Ovary (tissue), 9 donors: Measurements from ENCODE around the gene ABHD16A. TPM values are rescaled to one million over a fixed set of nuclear protein-coding genes. Genes with fewer than 3 reads are reported as not detected.

ENCODE experiments used
- DNase-seq, 5 donors: peaks; one replicate each; pipeline ENCODE4 v3.0.0-alpha.2; 2019 to 2020
- H3K27ac ChIP-seq, 2 donors: fragments of 200-600 bp; one replicate each; pipeline versions ENCODE4 v1.5.1 to v1.8.0; 2019 to 2022
- H3K27me3 ChIP-seq: fragments of 200-600 bp; one replicate; pipeline ENCODE4 v1.8.0; 2022
- H3K36me3 ChIP-seq: fragments of 200-600 bp; sonication (generic); one replicate; pipeline ENCODE4 v1.5.1; 2019
- H3K4me1 ChIP-seq: one replicate; pipeline ENCODE4 v1.8.1; 2013; ENCODE audit warnings: mild to moderate bottlenecking, moderate library complexity; ENCODE audit not compliant: insufficient read depth
- H3K4me3 ChIP-seq: fragments of 200-600 bp; sonication (generic); one replicate; pipeline ENCODE4 v1.5.1; 2017
- H3K9me3 ChIP-seq, 2 donors: fragments of 200-600 bp in 1 of 2; sonication (generic) in 1 of 2; one replicate each; pipeline versions ENCODE4 v1.5.1 to v1.8.1; 2013 to 2019; ENCODE audit warnings: mild to moderate bottlenecking in 1 of 2, moderate library complexity in 1 of 2
- EP300 ChIP-seq: sonication (generic); formaldehyde crosslinking; IDR thresholded peaks from one replicate; pipeline ENCODE4 v1.6.1; 2017; ENCODE audit warnings: antibody characterized with exemption
- POLR2A ChIP-seq: fragments of 450-650 bp; IDR thresholded peaks from one replicate; pipeline ENCODE4 v1.6.1; 2017; ENCODE audit warnings: antibody characterized with exemption, mild to moderate bottlenecking, moderate library complexity
- WGBS, 3 donors: extraction: QIAGEN DNeasy Blood & Tissue Kit in 1 of 3; methylation state at CpG; one replicate each; pipeline versions ENCODE4 v1.1.5 to v1.1.7; 2013 to 2017; 5-methylcytosine and 5-hydroxymethylcytosine counted together
- intact Hi-C, 4 donors: fragments of 100-400 bp; cut with DNase I; formaldehyde crosslinking; loops; one replicate each; pipeline versions ENCODE4 v1.11.0 to v1.15.1; 2022 to 2023
- polyA plus RNA-seq, 2 donors: library from polyadenylated mRNA; stranded (reverse); fragments of 200-250 nt in 1 of 2; fragments of 350-450 nt in 1 of 2; fragmentation: Illumina TruSeq in 1 of 2; extraction: RNeasy Lipid Tissue Mini Kit (QIAGEN cat#74804) in 1 of 2; gene quantifications; one replicate each; pipeline ENCODE4 v1.2.3, GENCODE V29; 2013 to 2014
- total RNA-seq, 7 donors: library from RNA; depleted of rRNA in 2 of 7; stranded (reverse); fragments of >200 nt in 2 of 7; fragmentation: NEBNext Ultra II Directional in 3 of 7; extraction: Animal tissue kit (Norgen Biotek cat#: 25700) in 3 of 7; gene quantifications; one replicate each; pipeline versions ENCODE4 v1.1.0 to v1.2.4, GENCODE V29; 2016 to 2023
- TF ChIP-seq, protein P1 (sequence below), 3 donors: fragments of 450-650 bp in 2 of 3; fragments of 200-600 bp in 1 of 3; IDR thresholded peaks; one replicate each; pipeline versions ENCODE4 v1.5.1 to v1.8.0; 2016 to 2022; ENCODE audit warnings: antibody characterized with exemption in 3 of 3, mild to moderate bottlenecking in 1 of 3
- donor health status: DM: no; HTN: no; CAD: no; lungs with moderate emphysema.
- donor health status: DM: no; HTN: no; CAD: no.
- donor health status: Bipolar disorder and iron deficiency.
- donor health status: DM: yes; HTN: yes; CAD: no.
- donor health status: DM: no; HTN: no; CAD: no.
- donor health status: DM: yes; HTN: yes; CAD: no.

Gene ABHD16A
- total and polyA plus RNA-seq, 9 donors = 25.4 to 60.4 (median 36.7) TPM

DNA sequence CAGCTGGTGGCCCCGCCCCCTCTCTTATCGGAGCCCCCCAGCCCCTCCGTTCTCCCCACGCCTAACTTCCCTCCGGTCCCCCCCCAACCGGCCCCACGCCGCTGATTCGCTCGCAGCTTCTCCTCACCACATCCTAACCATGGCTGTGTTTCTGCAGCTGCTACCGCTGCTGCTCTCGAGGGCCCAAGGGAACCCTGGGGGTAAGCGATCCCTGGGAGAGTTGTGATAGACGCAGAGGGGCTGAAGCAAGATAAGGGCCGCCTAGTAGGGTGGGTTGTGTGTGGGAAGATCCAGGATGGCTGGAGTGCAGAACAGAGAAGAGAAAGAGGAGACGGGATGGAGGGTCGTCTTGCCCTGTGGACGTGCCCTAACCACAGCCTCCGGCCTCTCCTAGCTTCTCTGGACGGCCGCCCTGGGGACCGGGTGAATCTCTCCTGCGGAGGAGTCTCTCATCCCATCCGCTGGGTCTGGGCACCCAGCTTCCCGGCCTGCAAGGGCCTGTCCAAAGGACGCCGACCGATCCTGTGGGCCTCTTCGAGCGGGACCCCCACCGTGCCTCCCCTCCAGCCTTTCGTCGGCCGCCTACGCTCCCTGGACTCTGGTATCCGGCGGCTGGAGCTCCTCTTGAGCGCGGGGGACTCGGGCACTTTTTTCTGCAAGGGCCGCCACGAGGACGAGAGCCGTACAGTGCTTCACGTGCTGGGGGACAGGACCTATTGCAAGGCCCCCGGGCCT, 20.3 kb upstream of the ABHD16A start, which contains the start of gene MPIG6B:
Gene MPIG6B (plus strand): TSS at position 129 of the 735 bp plus-strand sequence. CDS start 11 bp downstream, at position 140.
- DNase-seq = no peak
- TF ChIP-seq EP300 (no peak), POLR2A (no peak)
- TF ChIP-seq, protein P1, sequence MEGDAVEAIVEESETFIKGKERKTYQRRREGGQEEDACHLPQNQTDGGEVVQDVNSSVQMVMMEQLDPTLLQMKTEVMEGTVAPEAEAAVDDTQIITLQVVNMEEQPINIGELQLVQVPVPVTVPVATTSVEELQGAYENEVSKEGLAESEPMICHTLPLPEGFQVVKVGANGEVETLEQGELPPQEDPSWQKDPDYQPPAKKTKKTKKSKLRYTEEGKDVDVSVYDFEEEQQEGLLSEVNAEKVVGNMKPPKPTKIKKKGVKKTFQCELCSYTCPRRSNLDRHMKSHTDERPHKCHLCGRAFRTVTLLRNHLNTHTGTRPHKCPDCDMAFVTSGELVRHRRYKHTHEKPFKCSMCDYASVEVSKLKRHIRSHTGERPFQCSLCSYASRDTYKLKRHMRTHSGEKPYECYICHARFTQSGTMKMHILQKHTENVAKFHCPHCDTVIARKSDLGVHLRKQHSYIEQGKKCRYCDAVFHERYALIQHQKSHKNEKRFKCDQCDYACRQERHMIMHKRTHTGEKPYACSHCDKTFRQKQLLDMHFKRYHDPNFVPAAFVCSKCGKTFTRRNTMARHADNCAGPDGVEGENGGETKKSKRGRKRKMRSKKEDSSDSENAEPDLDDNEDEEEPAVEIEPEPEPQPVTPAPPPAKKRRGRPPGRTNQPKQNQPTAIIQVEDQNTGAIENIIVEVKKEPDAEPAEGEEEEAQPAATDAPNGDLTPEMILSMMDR (IDR thresholded peaks at IDR 0.05) = no peak
- Histone ChIP-seq H3K4me1 (peaks cover 2% of the 10 kb centered on the region), H3K27ac (no peak within 1 kb of the TSS), H3K27me3 (no peaks in the 10 kb centered on the region), H3K36me3 (no peaks in the 10 kb centered on the region), H3K9me3 (no peaks in the 10 kb centered on the region), H3K4me3 (no peak within 1 kb of the TSS)
- intact Hi-C loops = loop anchor here in 2 of 4 donors (2.0 to 10.0 kb wide), 2 partner anchors 47 to 461 kb away; partner anchors contain the start of gene AGER (in 1 of the 2)
- 54 to 62% (median 61%) methylated on average over 46 of the region's 46 CpGs for WGBS, 3 donors

DNA sequence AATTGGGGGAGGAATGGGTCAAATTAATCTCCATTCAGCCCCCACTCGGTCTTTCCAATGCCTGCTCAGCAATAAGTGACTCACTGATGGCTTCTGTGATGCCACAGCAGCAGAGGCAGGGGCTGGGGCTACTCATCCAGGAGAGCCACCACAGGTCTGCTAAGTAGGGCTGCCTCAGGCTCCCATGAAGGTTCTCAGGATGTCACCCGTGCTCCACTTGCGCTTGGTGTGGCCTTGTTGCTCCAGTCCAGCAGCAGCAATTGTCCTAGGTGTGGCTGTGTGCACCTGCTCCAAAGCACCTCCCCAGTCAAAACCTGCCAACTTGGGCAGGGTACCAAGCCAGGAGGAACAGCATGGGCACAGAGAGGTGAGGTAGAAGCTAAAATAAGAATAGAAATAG, 19.0 kb upstream of the ABHD16A start:
- no peak for DNase-seq
- Histone ChIP-seq H3K4me1 (no peaks in the 10 kb centered on the region), H3K27me3 (no peaks in the 10 kb centered on the region), H3K4me3 (no peak overlapping the region), H3K27ac (no peak overlapping the region), H3K36me3 (no peaks in the 10 kb centered on the region), H3K9me3 (no peaks in the 10 kb centered on the region)
- intact Hi-C loops = loop anchor here in 2 of 4 donors (2.0 to 10.0 kb wide), 2 partner anchors 49 to 463 kb away; partner anchors contain the start of gene AGER (in 1 of the 2)
- WGBS, 3 donors = 86 to 89% (median 88%) methylated on average over 3 of the region's 3 CpGs
- TF ChIP-seq EP300 = no peak
- no peak for TF ChIP-seq POLR2A
- TF ChIP-seq, protein P1 (IDR thresholded peaks at IDR 0.05) = no peak

DNA sequence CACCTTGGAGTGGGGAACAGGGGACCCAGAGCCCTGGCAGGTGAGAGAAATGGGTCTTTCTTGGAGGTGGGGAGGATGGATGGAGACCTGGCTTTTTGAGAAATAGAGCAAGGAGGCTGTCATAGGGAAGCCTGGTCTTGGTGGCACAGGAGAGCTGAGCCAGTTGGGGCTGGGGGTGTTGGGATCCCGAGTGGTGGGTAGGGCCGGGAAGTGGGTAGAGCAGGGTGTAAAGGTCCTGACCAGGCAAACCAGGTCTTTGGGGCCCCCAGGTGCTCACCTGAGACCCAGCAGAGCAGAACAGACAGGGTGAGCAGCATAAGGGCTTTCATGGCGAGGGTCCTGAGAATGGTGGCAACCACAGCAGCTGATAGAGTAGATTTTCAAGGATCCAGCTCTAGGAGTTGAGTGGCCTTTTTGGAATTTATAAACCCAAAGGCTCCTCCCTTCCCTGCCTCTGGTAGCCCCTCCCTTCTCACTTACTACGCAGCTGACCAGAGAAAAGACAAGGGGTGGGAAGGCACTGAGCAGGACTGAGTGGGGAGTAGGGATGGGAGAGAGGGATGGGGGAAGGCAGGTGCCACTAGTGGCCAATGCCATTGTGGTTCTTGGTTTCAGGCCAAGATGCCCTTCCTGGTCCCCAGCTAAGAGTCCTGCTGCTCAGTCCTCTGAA, 18.4 kb upstream of the ABHD16A start, which contains the start of gene LY6G6C:
Gene LY6G6C (minus strand): TSS at position 396 of the 670 bp plus-strand sequence. CDS start 67 bp downstream, at position 329.
- Histone ChIP-seq H3K27ac (no peak within 1 kb of the TSS), H3K36me3 (no peaks in the 10 kb centered on the region), H3K4me1 (no peaks in the 10 kb centered on the region), H3K4me3 (no peak within 1 kb of the TSS), H3K9me3 (no peaks in the 10 kb centered on the region), H3K27me3 (no peaks in the 10 kb centered on the region)
- WGBS, 3 donors = 82 to 89% (median 87%) methylated on average over 4 of the region's 4 CpGs
- DNase-seq = no peak
- intact Hi-C loops = loop anchor here in 2 of 4 donors (2.0 to 10.0 kb wide), 2 partner anchors 49 to 463 kb away; partner anchors contain the start of gene AGER (in 1 of the 2)
- TF ChIP-seq POLR2A (no peak), EP300 (no peak)
- TF ChIP-seq, protein P1 (IDR thresholded peaks at IDR 0.05) = no peak

DNA sequence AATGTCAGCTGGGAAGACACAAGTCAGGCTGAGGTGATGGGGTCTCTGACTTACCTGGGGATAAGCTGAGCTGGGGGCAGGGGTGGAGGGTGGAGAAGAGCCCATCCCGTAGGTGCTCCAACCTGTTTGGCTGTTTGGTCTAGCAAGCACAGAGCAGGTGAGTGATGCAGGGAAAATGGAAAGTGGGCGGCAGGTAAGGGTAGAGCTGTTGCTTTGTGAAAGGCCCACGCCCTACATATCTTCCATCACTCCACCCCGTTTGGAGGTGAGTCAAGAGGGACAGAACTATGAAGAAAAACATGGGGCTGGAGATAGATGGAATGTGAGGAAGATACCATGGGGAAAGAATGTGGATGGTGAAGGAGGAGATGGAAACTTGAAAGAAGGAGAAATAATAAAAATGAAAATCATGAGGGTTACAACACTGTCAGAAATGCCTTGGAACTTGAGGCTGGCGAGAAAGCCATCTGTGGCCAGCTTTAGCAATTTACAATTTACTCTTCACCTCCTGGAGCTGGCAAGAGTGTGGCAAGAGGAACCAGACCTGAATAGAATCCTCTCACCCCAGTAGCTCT, 17.2 kb upstream of the ABHD16A start:
- no peaks in the 10 kb centered on the region for H3K27me3 ChIP-seq
- intact Hi-C loops = loop anchor here in 1 of 4 donors (10.0 kb wide), 1 partner anchor 465 kb away; the partner anchor contains the start of gene AGER
- no peaks in the 10 kb centered on the region for H3K36me3 ChIP-seq
- 75 to 85% (median 78%) methylated on average over 5 of the region's 5 CpGs for WGBS, 3 donors
- no peak overlapping the region for H3K27ac ChIP-seq
- H3K4me1 ChIP-seq = no peaks in the 10 kb centered on the region
- H3K4me3 ChIP-seq = no peak overlapping the region
- no peaks in the 10 kb centered on the region for H3K9me3 ChIP-seq
- no peak for DNase-seq
- TF ChIP-seq POLR2A (no peak), EP300 (no peak)
- TF ChIP-seq, protein P1 (IDR thresholded peaks at IDR 0.05) = no peak
